Dendritic cell treated with granulocyte-macrophage colony-stimulating factor and Interleukin-4, amounts not matched to agents 40 ng/mL and 50 ng/mL, for 4 days (primary cell): ENCODE results near the gene ZDHHC11B.
"Not testable (repeated sequence)": the region's sequence is repeated elsewhere in the genome, so short reads cannot be mapped to it uniquely, and the experiment has no call there.

Experiments
- H3K27ac Mint-ChIP-seq: one replicate; pipeline ENCODE4 v1.8.0; 2022; ENCODE audit warnings: mild to moderate bottlenecking, mixed read lengths
- H3K27me3 Mint-ChIP-seq: one replicate; pipeline ENCODE4 v1.8.0; 2022; ENCODE audit warnings: mild to moderate bottlenecking, mixed read lengths
- H3K36me3 Mint-ChIP-seq: one replicate; pipeline ENCODE4 v1.8.0; 2022; ENCODE audit warnings: low read depth, mixed read lengths
- H3K4me1 Mint-ChIP-seq: one replicate; pipeline ENCODE4 v1.8.0; 2022; ENCODE audit warnings: low read depth, mixed read lengths
- H3K4me3 Mint-ChIP-seq: one replicate; pipeline ENCODE4 v1.8.0; 2022; ENCODE audit warnings: mild to moderate bottlenecking, moderate library complexity, mixed read lengths
- H3K9me3 Mint-ChIP-seq: one replicate; pipeline ENCODE4 v1.8.0; 2022; ENCODE audit warnings: mixed read lengths
- intact Hi-C: fragments of 100-400 bp; cut with micrococcal nuclease; formaldehyde crosslinking; loops from one replicate; pipeline ENCODE4 v1.15.0; 2022

Gene ZDHHC11B, protein sequence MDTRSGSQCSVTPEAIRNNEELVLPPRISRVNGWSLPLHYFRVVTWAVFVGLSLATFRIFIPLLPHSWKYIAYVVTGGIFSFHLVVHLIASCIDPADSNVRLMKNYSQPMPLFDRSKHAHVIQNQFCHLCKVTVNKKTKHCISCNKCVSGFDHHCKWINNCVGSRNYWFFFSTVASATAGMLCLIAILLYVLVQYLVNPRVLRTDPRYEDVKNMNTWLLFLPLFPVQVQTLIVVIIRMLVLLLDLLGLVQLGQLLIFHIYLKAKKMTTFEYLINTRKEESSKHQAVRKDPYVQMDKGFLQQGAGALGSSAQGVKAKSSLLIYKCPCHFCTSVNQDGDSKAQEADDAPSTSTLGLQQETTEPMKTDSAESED

DNA sequence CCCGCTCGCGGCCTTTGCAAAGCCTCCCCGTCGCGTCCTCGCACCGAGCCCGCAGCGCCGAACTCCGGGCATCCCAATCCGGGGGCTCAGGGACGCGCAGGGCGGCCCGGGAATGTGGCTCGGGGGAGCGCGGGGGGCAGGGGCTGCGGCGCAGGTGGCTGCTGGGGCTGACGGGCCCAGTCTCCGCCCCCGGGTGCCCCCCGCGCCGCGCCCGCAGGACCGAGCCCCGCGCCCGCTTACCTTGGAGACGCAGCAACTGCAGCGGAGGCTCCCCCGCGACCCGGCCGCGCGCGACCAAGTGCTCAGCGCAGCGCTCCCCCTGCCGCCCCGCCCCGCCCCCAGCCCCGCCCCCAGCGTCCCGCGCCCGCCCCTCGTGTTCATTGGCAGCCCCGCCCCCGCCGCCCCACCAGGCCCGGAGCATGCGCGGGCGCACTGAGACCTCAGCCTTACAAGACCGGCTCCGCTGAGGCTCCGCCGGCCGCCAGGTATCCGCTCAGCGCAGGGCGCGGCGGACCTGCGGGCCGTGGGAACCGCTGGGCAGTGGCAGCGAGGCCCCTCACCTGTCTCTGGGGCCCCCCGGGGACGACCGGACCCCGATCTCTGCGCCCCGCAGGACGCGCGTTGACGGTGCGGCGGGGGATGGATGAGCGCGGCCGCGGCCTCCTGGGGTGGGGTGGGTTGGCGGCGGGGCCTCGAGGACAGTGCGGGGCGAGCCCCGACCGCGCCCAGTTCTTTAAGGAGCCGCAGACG is at the start of gene ZDHHC11B:
Gene ZDHHC11B (minus strand): TSS at position 302 of the 750 bp plus-strand sequence. CDS start 17,810 bp downstream, outside the sequence.
- H3K9me3 Mint-ChIP-seq, H3K36me3 Mint-ChIP-seq, H3K4me1 Mint-ChIP-seq, intact Hi-C loops, H3K27ac Mint-ChIP-seq: not testable (repeated sequence)
- peak within 1 kb of the TSS; percentile 58 for H3K4me3 Mint-ChIP-seq
- peaks cover 39% of the 10 kb centered on the region for H3K27me3 Mint-ChIP-seq

GRCh38 chr5:834013-834412 is 49.5 kb upstream of the ZDHHC11B start:
- H3K4me3 Mint-ChIP-seq, H3K4me1 Mint-ChIP-seq, H3K27me3 Mint-ChIP-seq, H3K9me3 Mint-ChIP-seq, H3K27ac Mint-ChIP-seq, intact Hi-C loops, H3K36me3 Mint-ChIP-seq: not testable (repeated sequence)

- H3K27me3 Mint-ChIP-seq, intact Hi-C loops, H3K9me3 Mint-ChIP-seq, H3K4me1 Mint-ChIP-seq, H3K27ac Mint-ChIP-seq, H3K4me3 Mint-ChIP-seq, H3K36me3 Mint-ChIP-seq: not testable (repeated sequence)
Observed at GRCh38 chr5:828194-828593, 43.7 kb upstream of the ZDHHC11B start.

DNA sequence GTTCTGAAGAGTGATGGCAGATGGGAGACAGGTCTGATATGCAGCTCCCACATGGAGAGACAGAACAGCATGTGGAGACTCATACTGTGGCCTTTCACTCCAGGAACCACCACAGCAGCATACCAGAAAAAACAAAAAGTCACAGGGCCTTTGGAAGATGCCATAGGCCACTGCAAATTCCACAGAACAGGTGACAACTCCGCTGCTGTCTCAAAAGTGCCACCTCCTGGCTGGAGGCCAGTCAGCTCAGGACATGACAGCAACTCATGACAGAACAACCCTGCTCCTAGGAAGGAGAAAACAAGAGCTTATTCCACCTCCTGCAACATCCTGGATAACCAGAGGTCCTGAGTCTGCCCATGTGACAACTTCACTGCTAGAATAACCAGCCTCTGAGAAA is 41.0 kb upstream of the ZDHHC11B start:
- H3K36me3 Mint-ChIP-seq, intact Hi-C loops, H3K27ac Mint-ChIP-seq, H3K9me3 Mint-ChIP-seq, H3K4me3 Mint-ChIP-seq, H3K4me1 Mint-ChIP-seq, H3K27me3 Mint-ChIP-seq: not testable (repeated sequence)

DNA sequence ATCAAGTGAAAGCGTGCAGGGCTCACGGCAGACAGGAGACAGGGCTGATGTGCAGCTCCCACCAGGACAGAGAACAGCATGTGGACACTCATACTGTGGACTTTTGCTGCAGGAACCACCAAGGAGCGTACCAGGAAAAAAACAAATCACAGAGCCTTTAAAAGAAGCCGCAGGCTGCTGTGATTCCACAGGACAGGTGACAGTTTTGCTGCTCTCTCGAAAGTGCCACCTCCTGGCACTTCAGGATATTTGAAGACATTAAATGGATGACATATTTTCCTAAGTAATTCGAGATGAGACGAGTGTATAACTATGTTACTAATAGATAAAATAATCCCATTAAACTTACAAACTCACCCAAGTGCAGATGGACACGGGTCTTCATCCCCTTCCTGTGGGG is 37.0 kb upstream of the ZDHHC11B start:
- H3K27ac Mint-ChIP-seq, result no peak overlapping the region
- H3K9me3 Mint-ChIP-seq, result no peaks in the 10 kb centered on the region
- H3K4me3 Mint-ChIP-seq, result no peak overlapping the region
- no peaks in the 10 kb centered on the region for H3K4me1 Mint-ChIP-seq
- no peaks in the 10 kb centered on the region for H3K27me3 Mint-ChIP-seq
- H3K36me3 Mint-ChIP-seq, result no peaks in the 10 kb centered on the region
- intact Hi-C loops, result no loop called here

- H3K27me3 Mint-ChIP-seq, result no peaks in the 10 kb centered on the region
- no peaks in the 10 kb centered on the region for H3K9me3 Mint-ChIP-seq
- H3K4me3 Mint-ChIP-seq, result no peak overlapping the region
- H3K27ac Mint-ChIP-seq, result no peak overlapping the region
- H3K4me1 Mint-ChIP-seq, result no peaks in the 10 kb centered on the region
- intact Hi-C loops, result no loop called here
- H3K36me3 Mint-ChIP-seq, result no peaks in the 10 kb centered on the region
Observed at GRCh38 chr5:820245-820644, 35.7 kb upstream of the ZDHHC11B start.

DNA sequence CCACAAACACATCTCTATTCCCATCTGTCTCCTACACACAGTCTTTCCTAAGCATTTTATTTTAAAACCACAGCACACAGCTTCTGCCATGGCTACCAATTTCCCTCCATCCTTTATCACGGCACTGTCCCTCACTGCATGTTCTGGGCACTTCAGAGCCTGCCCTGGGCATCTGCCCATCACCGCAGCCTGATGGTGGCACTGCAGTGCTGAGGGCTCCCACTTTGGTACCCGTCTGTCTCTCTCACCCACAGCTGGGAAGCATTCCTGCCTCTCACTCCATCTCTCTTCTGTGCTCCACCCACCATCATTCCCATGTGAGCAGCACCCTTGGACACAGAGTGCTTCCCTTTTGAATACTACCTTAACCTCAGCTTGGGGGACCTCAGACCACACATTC is 34.5 kb upstream of the ZDHHC11B start:
- no peak overlapping the region for H3K27ac Mint-ChIP-seq
- H3K36me3 Mint-ChIP-seq, result no peaks in the 10 kb centered on the region
- no peaks in the 10 kb centered on the region for H3K4me1 Mint-ChIP-seq
- H3K9me3 Mint-ChIP-seq, result no peaks in the 10 kb centered on the region
- no peak overlapping the region for H3K4me3 Mint-ChIP-seq
- intact Hi-C loops, result no loop called here
- H3K27me3 Mint-ChIP-seq, result no peaks in the 10 kb centered on the region

DNA sequence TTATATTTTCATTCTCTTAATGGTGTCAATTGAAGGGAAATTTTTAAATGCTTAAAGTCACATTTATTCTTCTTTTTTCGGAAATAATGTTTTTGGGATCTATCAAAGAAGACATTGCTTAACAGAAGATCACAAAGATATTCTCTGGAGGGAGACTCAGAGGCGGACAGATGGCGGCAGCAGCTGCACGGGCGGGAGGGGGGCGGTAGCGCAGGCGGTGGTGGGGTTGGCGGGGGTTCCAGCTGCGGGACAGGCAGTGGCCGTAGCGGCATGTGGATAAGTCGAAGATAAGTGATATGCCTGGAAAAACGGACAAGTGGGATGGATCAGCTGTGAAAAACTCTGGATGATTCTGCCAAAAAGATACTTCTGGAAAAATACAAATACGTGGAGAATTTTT is 31.6 kb upstream of the ZDHHC11B start:
- no peaks in the 10 kb centered on the region for H3K36me3 Mint-ChIP-seq
- H3K27me3 Mint-ChIP-seq, result no peaks in the 10 kb centered on the region
- intact Hi-C loops, result no loop called here
- H3K4me1 Mint-ChIP-seq, result no peaks in the 10 kb centered on the region
- no peak overlapping the region for H3K4me3 Mint-ChIP-seq
- H3K9me3 Mint-ChIP-seq, result no peaks in the 10 kb centered on the region
- H3K27ac Mint-ChIP-seq, result no peak overlapping the region

GRCh38 chr5:815449-815848 is 30.9 kb upstream of the ZDHHC11B start:
- Mint-ChIP-seq H3K9me3 (no peaks in the 10 kb centered on the region), H3K4me1 (no peaks in the 10 kb centered on the region), H3K4me3 (no peak overlapping the region), H3K36me3 (no peaks in the 10 kb centered on the region), H3K27me3 (no peaks in the 10 kb centered on the region), H3K27ac (no peak overlapping the region)
- intact Hi-C loops, result no loop called here

DNA sequence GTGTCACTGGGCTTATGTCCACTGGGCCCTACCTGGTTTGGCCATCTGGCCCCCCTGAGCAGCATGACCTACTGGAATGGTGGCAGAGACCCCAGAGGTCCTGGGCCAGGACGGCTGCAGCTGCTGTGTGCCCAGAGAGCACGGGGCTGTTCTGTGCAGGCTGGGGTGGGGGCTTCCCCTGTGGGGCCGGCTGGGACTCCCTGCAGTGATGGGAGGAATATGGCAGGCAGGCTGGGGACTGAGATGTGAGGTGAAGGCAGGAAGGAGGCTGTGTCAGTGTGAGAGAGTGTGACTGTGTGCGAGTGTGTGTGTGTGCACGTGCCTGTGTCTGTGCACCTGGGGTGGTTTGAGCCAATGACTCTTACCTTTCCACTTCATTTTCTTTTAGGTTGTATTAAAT is 29.0 kb upstream of the ZDHHC11B start:
- H3K36me3 Mint-ChIP-seq, H3K9me3 Mint-ChIP-seq, H3K4me1 Mint-ChIP-seq, H3K27me3 Mint-ChIP-seq, H3K4me3 Mint-ChIP-seq, H3K27ac Mint-ChIP-seq, intact Hi-C loops: not testable (repeated sequence)

GRCh38 chr5:811384-811783 is 26.9 kb upstream of the ZDHHC11B start:
- H3K36me3 Mint-ChIP-seq, H3K4me3 Mint-ChIP-seq, H3K27ac Mint-ChIP-seq, H3K9me3 Mint-ChIP-seq, H3K27me3 Mint-ChIP-seq, intact Hi-C loops, H3K4me1 Mint-ChIP-seq: not testable (repeated sequence)

DNA sequence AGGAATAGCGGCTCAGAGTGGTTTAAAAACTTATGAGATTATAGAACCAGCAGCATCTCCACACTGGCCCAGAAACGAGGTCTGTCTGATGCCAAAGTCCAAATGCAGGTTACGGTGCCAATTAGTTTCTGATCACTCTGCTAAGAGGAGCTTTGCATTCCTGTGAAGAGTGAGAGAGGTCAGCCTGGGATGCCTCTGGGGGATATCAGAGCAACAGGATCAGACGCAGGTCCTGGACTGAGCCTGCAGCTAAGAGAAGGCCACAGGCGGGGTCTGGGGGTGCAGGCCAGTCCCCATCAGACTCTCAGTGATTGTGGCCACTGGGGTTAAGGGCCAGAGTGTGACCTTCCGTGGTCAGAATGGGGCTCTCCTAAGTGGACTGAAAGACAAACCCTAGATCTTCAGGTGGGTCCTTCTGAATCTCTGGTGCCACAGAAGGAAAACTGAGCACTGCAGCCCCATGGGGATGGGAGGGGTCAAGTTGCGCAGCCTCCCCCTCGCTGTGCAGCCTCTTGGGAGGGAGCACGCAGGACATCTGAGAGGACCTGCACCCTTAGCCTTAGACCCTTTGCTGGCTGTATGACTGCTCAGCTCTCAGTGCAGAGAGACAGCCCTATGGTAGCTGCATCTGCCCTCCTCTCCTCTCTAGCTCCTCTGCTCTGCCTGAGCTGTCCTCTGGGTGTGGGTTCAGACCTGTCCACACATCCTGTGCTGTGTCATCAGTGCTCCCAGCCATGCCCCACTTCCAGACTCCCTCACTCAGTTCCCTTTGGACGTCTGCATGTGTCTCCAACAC is 23.4 kb upstream of the ZDHHC11B start:
- intact Hi-C loops, H3K4me1 Mint-ChIP-seq, H3K27me3 Mint-ChIP-seq, H3K4me3 Mint-ChIP-seq, H3K36me3 Mint-ChIP-seq, H3K27ac Mint-ChIP-seq: not testable (repeated sequence)
- H3K9me3 Mint-ChIP-seq, result peaks cover 20% of the 10 kb centered on the region

GRCh38 chr5:801472-801871 is 16.9 kb upstream of the ZDHHC11B start:
- H3K9me3 Mint-ChIP-seq, result peaks cover 22% of the 10 kb centered on the region
- peaks cover 7% of the 10 kb centered on the region for H3K27me3 Mint-ChIP-seq
- H3K36me3 Mint-ChIP-seq, result no peaks in the 10 kb centered on the region
- H3K4me3 Mint-ChIP-seq, result no peak overlapping the region
- H3K27ac Mint-ChIP-seq, result no peak overlapping the region
- intact Hi-C loops, result no loop called here
- H3K4me1 Mint-ChIP-seq, result no peaks in the 10 kb centered on the region

- H3K4me3 Mint-ChIP-seq, H3K27me3 Mint-ChIP-seq, H3K36me3 Mint-ChIP-seq, intact Hi-C loops, H3K4me1 Mint-ChIP-seq, H3K27ac Mint-ChIP-seq: not testable (repeated sequence)
- peaks cover 22% of the 10 kb centered on the region for H3K9me3 Mint-ChIP-seq
Observed at GRCh38 chr5:801055-801454, 16.5 kb upstream of the ZDHHC11B start.
